ENCODE measurements around the gene ALX4. TPM values are rescaled to one million over a fixed set of nuclear protein-coding genes. Genes with fewer than 3 reads are reported as not detected.

The ALX4 gene
- total RNA-seq, 4 donors from 2014 or later: 0.26 to 2.5 (median 0.73) TPM; not detected in 1

- Histone ChIP-seq H3K4me3 (no peak overlapping the region), H3K27ac (no peak overlapping the region), H3K9me3 (no peaks in the 10 kb centered on the region), H3K27me3 (peaks cover 0 to 34% of the 10 kb centered on the region in 2 donors), H3K4me1 (no peaks in the 10 kb centered on the region), H3K36me3 (no peaks in the 10 kb centered on the region)
- intact Hi-C loops (cut with DNase I; ENCODE audit: low total_unique reads): no loop called here
- DNase-seq: no peak
- no peak for TF ChIP-seq CTCF (IDR thresholded peaks at IDR 0.05)
Observed at GRCh38 chr11:44334356-44335004, 24.5 kb upstream of the ALX4 start.

GRCh38 chr11:44333271-44334218, 23.6 kb upstream of the ALX4 start:
- no peaks in the 10 kb centered on the region for H3K4me1 ChIP-seq
- no peak overlapping the region for H3K27ac ChIP-seq
- no peaks in the 10 kb centered on the region for H3K36me3 ChIP-seq
- TF ChIP-seq CTCF (IDR thresholded peaks at IDR 0.05): no peak
- TF ChIP-seq POLR2A (IDR thresholded peaks at IDR 0.05): no peak
- H3K27me3 ChIP-seq: peaks cover 0 to 34% of the 10 kb centered on the region in 2 donors
- intact Hi-C loops (cut with DNase I; ENCODE audit: low total_unique reads): no loop called here
- no peak for DNase-seq
- no peak overlapping the region for H3K4me3 ChIP-seq
- H3K9me3 ChIP-seq: no peaks in the 10 kb centered on the region

- TF ChIP-seq CTCF (IDR thresholded peaks at IDR 0.05): no peak
- TF ChIP-seq POLR2A (IDR thresholded peaks at IDR 0.05): no peak
- peaks cover 0 to 25% of the 10 kb centered on the region in 2 donors for H3K27me3 ChIP-seq
- intact Hi-C loops (cut with DNase I; ENCODE audit: low total_unique reads): no loop called here
- no peaks in the 10 kb centered on the region for H3K36me3 ChIP-seq
- no peaks in the 10 kb centered on the region for H3K4me1 ChIP-seq
- no peak overlapping the region for H3K27ac ChIP-seq
- DNase-seq: no peak
- H3K4me3 ChIP-seq: no peak overlapping the region
- H3K9me3 ChIP-seq: no peaks in the 10 kb centered on the region
Observed at GRCh38 chr11:44332665-44333064, 22.7 kb upstream of the ALX4 start.

GRCh38 chr11:44329472-44330230, 19.7 kb upstream of the ALX4 start:
- Histone ChIP-seq H3K27ac (no peak overlapping the region), H3K4me3 (no peak overlapping the region), H3K4me1 (no peaks in the 10 kb centered on the region), H3K9me3 (no peaks in the 10 kb centered on the region), H3K27me3 (no peaks in the 10 kb centered on the region), H3K36me3 (no peaks in the 10 kb centered on the region)
- DNase-seq: no peak
- intact Hi-C loops (cut with DNase I; ENCODE audit: low total_unique reads): no loop called here
- TF ChIP-seq CTCF (IDR thresholded peaks at IDR 0.05) (no peak), POLR2A (IDR thresholded peaks at IDR 0.05) (no peak)

Data from uterus (tissue), 4 donors.